ENCODE results near the gene PMF1.
"Not testable (repeated sequence)": the region's sequence is repeated elsewhere in the genome, so short reads cannot be mapped to it uniquely, and the experiment has no call there.

The PMF1 gene, protein sequence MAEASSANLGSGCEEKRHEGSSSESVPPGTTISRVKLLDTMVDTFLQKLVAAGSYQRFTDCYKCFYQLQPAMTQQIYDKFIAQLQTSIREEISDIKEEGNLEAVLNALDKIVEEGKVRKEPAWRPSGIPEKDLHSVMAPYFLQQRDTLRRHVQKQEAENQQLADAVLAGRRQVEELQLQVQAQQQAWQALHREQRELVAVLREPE

GRCh38 chr1:156212833-156213643, at the start of gene PMF1:
Gene PMF1, plus strand, starts transcription at chr1:156213007. Its CDS starts 9 bp downstream, at chr1:156213016.
- no peak for FAIRE-seq

DNA sequence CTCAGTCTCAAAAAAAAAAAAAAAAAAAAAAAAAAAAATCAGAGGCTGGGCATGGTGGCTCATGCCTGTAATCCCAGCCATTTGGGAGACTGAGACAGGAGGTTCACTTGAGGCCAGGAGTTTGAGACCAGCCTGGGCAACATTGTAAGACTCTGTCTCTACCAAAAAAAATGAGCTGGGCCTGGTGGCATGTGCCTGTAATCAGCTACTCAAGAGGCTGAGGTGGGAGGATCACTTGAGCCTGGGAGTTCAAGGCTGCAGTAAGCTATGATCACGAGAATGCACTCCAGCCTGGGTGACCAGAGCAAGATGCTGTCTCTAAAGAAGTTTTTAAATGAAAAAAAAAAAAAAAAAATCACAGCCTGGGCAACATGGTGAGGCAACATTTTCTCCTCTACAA, 49.1 kb upstream of the PMF1 start:
- no peak for FAIRE-seq

- FAIRE-seq, result no peak
Observed at GRCh38 chr1:156164125-156164831, 48.5 kb upstream of the PMF1 start.

DNA sequence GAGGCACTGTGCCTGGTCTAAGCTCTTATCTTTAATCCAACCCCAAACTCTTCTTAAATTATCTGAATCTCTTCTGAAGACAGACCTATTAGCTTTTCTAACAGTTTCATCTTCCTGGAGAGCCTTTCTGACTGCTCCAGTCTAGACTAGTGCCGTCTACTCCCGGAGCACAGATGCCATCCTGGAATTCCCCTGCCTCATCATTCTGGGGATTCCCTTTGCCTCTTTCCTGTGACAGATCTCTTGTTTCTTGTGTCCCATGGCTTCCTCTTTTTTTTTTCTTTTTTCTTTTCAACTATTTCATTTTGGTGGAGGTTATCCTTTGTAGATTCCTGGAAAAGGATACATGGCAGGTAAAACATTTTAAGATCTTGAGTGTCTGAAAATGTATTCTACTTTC, 47.7 kb upstream of the PMF1 start:
- no peak for FAIRE-seq

DNA sequence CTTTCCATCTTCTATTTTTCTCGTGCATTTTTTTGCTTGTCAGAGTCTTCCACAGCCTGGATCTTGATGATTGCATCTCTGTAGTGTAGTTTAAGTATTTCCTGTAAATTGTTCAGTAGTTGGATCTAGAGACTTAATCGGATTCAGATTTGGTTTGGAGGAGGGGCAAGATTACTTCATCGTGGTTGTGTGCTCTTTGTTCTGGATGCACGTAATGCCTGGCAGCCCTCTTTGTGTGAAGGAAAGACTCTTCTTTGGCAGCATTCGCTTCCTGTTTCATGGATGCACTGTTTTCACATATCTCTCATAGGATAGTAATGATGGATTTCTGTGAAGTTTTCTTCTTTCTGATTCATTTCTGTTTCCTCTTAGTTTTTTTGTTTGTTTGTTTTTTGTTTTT, 45.3 kb upstream of the PMF1 start:
- no peak for FAIRE-seq

GRCh38 chr1:156172696-156173470, 39.9 kb upstream of the PMF1 start:
- FAIRE-seq, result no peak

DNA sequence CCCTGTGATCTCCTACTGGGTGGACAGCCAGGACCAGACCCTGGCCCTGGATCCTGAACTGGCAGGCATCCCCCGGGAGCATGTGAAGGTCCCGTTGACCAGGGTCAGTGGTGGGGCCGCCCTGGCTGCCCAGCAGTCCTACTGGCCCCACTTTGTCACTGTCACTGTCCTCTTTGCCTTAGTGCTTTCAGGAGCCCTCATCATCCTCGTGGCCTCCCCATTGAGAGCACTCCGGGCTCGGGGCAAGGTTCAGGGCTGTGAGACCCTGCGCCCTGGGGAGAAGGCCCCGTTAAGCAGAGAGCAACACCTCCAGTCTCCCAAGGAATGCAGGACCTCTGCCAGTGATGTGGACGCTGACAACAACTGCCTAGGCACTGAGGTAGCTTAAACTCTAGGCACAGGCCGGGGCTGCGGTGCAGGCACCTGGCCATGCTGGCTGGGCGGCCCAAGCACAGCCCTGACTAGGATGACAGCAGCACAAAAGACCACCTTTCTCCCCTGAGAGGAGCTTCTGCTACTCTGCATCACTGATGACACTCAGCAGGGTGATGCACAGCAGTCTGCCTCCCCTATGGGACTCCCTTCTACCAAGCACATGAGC, 36.1 kb upstream of the PMF1 start:
- no peak for FAIRE-seq

DNA sequence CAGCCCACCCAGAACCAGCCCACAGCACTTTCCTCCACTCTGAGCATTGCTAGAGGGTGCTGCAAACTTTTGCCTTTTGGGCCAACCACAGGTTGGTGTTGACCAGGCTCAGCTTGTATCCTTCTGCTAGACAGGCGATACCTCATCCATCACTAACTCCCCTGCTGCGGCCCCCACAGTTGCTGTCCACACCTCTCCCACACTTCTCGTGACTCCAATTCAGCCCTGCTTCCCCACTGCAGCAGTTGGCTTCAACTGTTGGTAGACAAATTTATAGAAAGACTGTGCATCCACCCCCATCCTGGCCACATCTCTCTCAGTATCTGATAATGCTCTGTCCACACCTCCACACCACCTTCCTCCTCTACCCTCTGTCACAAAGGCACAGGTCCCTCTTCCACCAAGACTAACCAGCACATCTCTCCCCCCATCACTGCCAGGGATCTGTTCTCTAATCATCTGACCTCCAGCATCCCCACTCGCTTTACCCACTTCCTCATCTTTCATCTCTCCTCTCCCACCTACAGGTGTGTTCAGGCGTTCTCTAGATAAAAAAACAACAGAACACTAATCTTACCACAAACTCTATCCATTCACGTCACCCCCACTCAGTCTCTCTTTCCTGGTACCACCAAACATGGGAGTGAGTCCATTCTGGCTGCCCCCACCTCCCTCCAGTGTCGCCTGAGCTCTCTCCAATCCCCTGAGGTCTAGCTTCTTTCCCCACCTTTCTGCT, 34.7 kb upstream of the PMF1 start:
- FAIRE-seq, result no peak

DNA sequence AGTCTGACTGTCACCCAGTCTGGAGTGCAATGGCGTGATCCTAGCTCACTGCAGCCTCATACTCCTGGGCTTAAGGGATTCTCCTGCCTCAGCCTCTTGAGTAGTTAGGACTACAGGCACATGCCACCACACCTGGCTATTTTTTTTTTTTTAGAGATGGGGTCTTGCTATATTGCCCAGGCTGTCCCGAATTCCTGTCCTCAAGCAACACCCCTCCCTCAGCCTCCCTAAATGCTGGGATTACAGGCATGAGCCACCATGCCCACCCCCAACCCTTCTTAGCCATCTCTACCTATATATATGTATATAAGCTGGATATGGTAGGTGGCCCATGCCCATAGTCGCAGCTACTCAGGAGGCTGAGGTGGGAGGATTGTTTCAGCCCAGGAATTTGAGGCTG, 32.3 kb upstream of the PMF1 start:
- FAIRE-seq, result no peak

DNA sequence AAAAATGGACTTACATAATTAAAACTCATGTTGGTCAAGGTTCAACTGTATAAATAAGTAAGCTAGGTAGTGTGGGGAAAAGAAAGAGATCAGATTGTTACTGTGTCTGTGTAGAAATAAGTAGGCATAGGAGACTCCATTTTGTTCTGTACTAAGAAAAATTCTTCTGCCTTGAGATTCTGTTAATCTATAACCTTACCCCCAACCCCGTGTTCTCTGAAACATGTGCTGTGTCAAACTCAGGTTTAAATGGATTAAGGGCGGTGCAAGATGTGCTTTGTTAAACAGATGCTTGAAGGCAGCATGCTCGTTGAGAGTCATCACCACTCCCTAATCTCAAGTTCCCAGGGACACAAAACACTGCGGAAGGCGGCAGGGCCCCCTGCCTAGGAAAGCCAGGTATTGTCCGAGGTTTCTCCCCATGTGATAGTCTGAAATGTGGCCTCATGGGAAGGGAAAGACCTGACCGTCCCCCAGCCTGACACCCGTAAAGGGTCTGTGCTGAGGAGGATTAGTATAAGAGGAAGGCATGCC, 31.3 kb upstream of the PMF1 start:
- not testable (repeated sequence) for FAIRE-seq

GRCh38 chr1:156182010-156182779, 30.6 kb upstream of the PMF1 start:
- FAIRE-seq, result not testable (repeated sequence)

- not testable (repeated sequence) for FAIRE-seq
Observed at GRCh38 chr1:156186347-156187177, 26.2 kb upstream of the PMF1 start.

- not testable (repeated sequence) for FAIRE-seq
Observed at GRCh38 chr1:156190265-156190664, 22.5 kb upstream of the PMF1 start.

DNA sequence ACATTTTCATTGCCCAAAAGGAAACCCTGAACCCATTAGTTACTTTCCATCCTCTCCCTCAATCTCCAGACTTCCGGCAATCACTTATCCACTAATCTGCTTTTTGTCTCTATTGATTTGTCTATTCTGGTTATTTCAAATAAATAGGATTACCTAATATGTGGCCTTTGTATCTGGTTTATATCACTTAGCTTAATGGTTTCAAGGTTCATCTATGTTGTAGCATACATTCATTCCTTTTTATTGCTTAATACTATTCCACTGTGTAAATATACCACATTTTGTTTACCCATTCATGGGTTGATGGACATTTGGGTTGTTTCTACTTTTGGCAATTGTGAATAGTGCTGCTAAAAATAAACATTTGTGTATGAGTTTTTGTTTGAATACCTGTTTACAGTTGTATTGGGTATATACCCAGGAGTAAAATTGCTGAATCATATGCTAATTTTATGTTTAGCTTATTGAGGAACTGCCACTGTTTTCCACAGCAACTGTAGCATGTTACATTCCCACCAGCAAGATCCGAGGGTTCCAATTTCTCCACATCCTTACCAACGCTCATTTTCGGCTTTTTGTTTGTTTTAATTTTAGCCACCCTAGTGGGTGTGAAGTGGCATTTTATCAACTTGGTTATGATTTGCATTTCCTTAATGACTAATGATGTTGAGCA, 21.4 kb upstream of the PMF1 start:
- FAIRE-seq, result no peak

DNA sequence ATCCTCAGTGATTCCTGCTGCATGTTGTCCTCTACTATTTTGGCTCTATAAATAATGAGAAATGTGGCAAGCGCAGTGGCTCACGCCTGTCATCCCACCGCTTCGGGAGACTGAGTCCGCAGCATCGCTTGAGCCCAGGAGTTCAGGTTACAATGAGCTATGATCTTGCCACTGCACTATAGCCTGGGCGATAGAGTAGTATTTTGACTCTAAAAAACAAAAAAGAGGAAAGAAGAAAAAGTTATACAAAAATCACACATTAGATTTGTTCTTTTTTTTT, 19.7 kb upstream of the PMF1 start:
- no peak for FAIRE-seq

DNA sequence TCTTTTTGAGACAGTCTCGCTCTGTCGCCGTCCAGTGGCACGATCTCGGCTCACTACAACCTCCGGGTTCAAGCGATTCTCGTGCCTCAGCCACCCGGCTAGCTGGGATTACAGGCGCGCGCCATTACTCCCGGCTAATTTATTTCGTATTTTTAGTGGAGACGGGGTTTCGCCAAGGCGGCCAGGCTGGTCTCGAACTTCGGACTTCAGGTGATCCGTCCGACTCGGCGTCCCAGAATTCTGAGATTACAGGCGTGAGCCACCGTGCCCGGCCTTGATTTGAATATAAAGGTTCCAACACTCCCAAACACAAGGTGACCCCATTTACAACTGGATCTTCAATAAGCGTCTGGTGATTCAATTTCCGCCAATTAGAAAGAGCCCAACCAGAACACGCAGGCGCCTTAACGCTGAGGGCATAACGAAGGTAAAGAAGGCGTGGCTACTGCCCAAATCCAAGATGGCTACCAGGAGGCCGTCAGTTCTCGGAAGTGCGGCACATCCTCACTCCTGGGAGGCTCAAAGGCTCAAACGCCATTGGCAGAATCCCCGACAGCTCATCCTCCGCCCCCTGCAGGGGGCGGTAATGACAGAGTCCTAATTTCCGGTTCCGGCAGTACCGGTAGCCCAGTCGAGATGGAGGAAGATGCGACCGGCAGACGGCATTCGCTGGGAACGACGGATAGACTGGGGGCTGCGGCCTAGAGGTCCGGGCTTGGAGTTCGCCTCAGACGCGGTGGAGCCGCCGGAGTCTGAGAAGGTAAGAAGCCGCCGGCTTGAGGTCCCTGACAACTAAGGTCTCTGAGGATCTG, 19.1 kb upstream of the PMF1 start, which contains the start of gene SLC25A44:
Gene SLC25A44, plus strand, starts transcription at position 617 of the 812 bp plus-strand sequence. CDS start 5,744 bp downstream, outside the sequence.
- peak; percentile 100 for FAIRE-seq

DNA sequence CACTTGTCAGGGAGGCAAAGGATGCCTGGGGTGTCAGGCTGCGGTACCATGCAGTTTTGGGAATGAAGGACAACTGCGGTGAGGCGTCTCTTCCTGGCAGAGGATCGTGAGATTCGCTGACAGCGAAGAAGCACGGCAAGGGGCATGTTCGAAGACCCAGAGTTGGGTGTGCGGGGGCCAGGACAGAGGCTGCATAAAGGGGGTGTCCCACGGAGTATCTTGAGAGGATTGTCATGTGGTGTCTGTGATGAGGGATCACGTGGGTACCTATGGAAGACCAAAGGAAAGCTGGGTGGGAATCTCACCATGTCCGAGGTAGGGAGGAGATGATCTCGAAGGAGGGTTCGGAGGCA, 18.5 kb upstream of the PMF1 start:
- FAIRE-seq, result no peak

DNA sequence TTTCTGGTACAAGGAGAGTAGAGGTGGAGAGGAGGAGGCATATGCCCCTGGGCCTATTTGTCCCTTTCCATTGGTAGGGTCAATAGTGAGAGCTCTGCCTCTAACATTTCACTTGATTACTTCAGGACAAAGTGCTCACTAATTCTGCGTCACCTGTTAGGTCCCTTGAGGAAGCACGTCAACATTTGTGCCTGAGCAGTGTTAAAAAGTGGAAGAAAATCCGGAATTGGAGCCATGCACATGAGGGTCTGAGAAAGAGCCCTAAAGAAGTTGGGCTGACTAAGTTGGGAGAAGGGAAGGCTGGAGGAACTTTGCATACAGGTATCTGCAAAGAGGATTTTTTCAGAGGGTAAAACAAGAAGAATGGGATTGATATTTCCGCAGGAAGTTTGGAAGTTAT, 17.0 kb upstream of the PMF1 start:
- FAIRE-seq, result no peak

DNA sequence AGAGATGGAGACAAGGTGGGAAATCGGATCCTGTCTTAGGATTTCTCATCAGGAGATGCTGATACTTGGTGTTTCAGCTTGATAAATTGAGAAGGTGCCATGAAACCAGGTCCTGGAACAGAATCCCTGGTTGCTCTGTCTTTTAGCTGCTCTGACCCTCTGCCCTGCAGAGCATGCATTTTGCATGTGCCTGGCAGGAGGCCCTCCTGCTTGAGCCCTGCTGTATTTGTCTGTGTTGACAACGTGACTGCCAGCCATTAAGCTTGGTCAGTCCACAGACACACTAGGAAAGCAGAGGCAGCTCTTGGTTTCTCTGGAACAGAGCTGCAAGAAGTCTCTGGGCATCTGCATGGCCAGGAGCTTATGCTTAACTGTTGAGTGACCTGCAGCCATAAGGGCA, 16.4 kb upstream of the PMF1 start:
- no peak for FAIRE-seq
